ENCODE results near the gene MDK. TPM values are rescaled to one million over a fixed set of nuclear protein-coding genes. Genes with fewer than 3 reads are reported as not detected.

The MDK gene
- total and polyA plus RNA-seq, 2 of the 13 experiments (the other 11 are each of a cell fraction or from before 2014, with no cell fraction given): 312 to 407 TPM

GRCh38 chr11:46413760-46414465, 32.4 kb downstream of the MDK start (continued):
- TF ChIP-seq KIAA2018 (CRISPR knock-in tag; IDR thresholded peaks at IDR 0.05; ENCODE audit: borderline replicate concordance) (no peak), USF2 (IDR thresholded peaks at IDR 0.05; ENCODE audit: low read depth, low read length) (no peak), USF2 (CRISPR knock-in tag; IDR thresholded peaks at IDR 0.05; ENCODE audit: borderline replicate concordance) (no peak), ZNF430 (CRISPR knock-in tag; IDR thresholded peaks at IDR 0.05) (no peak), GATAD2A (CRISPR knock-in tag; IDR thresholded peaks at IDR 0.05) (0 out of 2 replicates have a peak, but pooled peaks have one; percentile 12), ZNF850 (CRISPR knock-in tag; conservative IDR thresholded peaks at IDR 0.05) (no peak), ZNF121 (CRISPR knock-in tag; IDR thresholded peaks at IDR 0.05) (no peak), SALL1 (CRISPR knock-in tag; IDR thresholded peaks at IDR 0.05) (0 out of 2 replicates have a peak, but pooled peaks have one; percentile 14), ZBTB20 (CRISPR knock-in tag; IDR thresholded peaks at IDR 0.05; ENCODE audit: borderline replicate concordance, low read depth) (no peak), GATA4 (IDR thresholded peaks at IDR 0.05; ENCODE audit: borderline replicate concordance, low read depth) (no peak), ZNF800 (CRISPR knock-in tag; IDR thresholded peaks at IDR 0.05) (no peak), SOX13 (IDR thresholded peaks at IDR 0.05) (no peak), SOX13 (CRISPR knock-in tag; conservative IDR thresholded peaks at IDR 0.05 in 1 of 2, IDR thresholded peaks at IDR 0.05 in 1 of 2) (no peak), FOXA3 (CRISPR knock-in tag; IDR thresholded peaks at IDR 0.05) (peak; percentile 34; the same call in 1 of the 2 replicates)

Data from HepG2 (cell line).